BJ (cell line): ENCODE data around the gene RPS16. TPM values are rescaled to one million over a fixed set of nuclear protein-coding genes. Genes with fewer than 3 reads are reported as not detected.

Experiments
- CTCF ChIA-PET: fragments of 350-600 bp; formaldehyde crosslinking; extraction: SDS; loops from one replicate; lab custom pipeline; 2021; ENCODE audit warnings: antibody characterized with exemption, inconsistent platforms; lab: Yijun Ruan, JAX
- POLR2A ChIA-PET: fragments of 300-600 bp; sonication (Branson Sonifier 250); formaldehyde crosslinking; extraction: SDS; loops from one replicate; lab custom pipeline; 2021; ENCODE audit warnings: antibody characterized with exemption; lab: Charles Lee
- DNase-seq: peaks from one replicate; pipeline ENCODE4 v3.0.0-alpha.2; 2011; ENCODE audit warnings: low read depth
- H3K27me3 ChIP-seq: 2 replicates; pipeline ENCODE4 v1.6.0; 2011; ENCODE audit warnings: low read length; ENCODE audit not compliant: control insufficient read depth, insufficient read depth
- H3K36me3 ChIP-seq: 2 replicates; pipeline ENCODE4 v1.5.1; 2011; ENCODE audit warnings: low read length; ENCODE audit not compliant: control insufficient read depth, insufficient read depth
- H3K4me3 ChIP-seq: 2 replicates; pipeline ENCODE4 v1.5.1; 2011; ENCODE audit warnings: low read depth, mild to moderate bottlenecking, control low read depth, low read length
- CTCF ChIP-seq: IDR thresholded peaks from 2 replicates; pipeline ENCODE4 v1.5.1; 2011; ENCODE audit warnings: low read depth, mild to moderate bottlenecking, control low read depth, inconsistent platforms, low read length, moderate library complexity; ENCODE audit not compliant: insufficient read depth
- polyA plus RNA-seq: library from polyadenylated mRNA; depleted of rRNA; stranded (reverse); fragments of >200 nt; gene quantifications from 2 replicates; pipeline ENCODE4 v1.2.3, GENCODE V29; 2011

The RPS16 gene
- polyA plus RNA-seq, 1 experiment, result 2,896 TPM

GRCh38 chr19:39412867-39413271, 22.9 kb downstream of the RPS16 start:
- peaks cover 20% of the 10 kb centered on the region for H3K36me3 ChIP-seq
- POLR2A ChIA-PET, result interaction anchor here (0.7 to 2.2 kb wide), 3 partner anchors 16 to 287 kb away, joined by 4 to 17 read pairs (median 5); partner anchors contain the start of gene RPS16
- no peak for DNase-seq
- no peaks in the 10 kb centered on the region for H3K27me3 ChIP-seq
- CTCF ChIA-PET, result interaction anchor here (1.0 to 2.4 kb wide), 8 partner anchors 9 to 284 kb away, joined by 3 to 178 read pairs (median 12); no protein-coding TSS in a partner anchor
- peak overlapping the region; percentile 78 for H3K4me3 ChIP-seq
- no peak for TF ChIP-seq CTCF

GRCh38 chr19:39412100-39412866, 23.5 kb downstream of the RPS16 start, which contains the start of gene PLEKHG2:
PLEKHG2 (plus strand) TSS chr19:39412669; CDS start chr19:39414087, 1,418 bp downstream.
- peak; percentile 90 for TF ChIP-seq CTCF
- H3K4me3 ChIP-seq, result peak within 1 kb of the TSS; percentile 78
- peak; percentile 99 for DNase-seq
- H3K27me3 ChIP-seq, result no peaks in the 10 kb centered on the region
- peaks cover 18% of the 10 kb centered on the region for H3K36me3 ChIP-seq
- ChIA-PET POLR2A (interaction anchor here (0.7 to 1.4 kb wide), 4 partner anchors 14 to 286 kb away, joined by 3 to 7 read pairs (median 4); partner anchors contain the start of gene MED29), CTCF (interaction anchor here (0.8 to 2.3 kb wide), 25 partner anchors 9 to 301 kb away, joined by 3 to 178 read pairs (median 4); partner anchors contain the start of genes EID2B, MED29, PAF1 and RPS16)

- CTCF ChIA-PET, result interaction anchor here (0.6 to 2.3 kb wide), 28 partner anchors 8 to 300 kb away, joined by 3 to 178 read pairs (median 4); partner anchors contain the start of genes EID2B, MED29, PAF1 and RPS16
- POLR2A ChIA-PET, result interaction anchor here (1.0 to 1.4 kb wide), 2 partner anchors 14 to 20 kb away, joined by 3 to 7 read pairs; partner anchors contain the start of gene MED29
- no peaks in the 10 kb centered on the region for H3K27me3 ChIP-seq
- H3K36me3 ChIP-seq, result peaks cover 17% of the 10 kb centered on the region
- H3K4me3 ChIP-seq, result 0 out of 2 replicates have a peak overlapping the region, but pooled peaks have one; percentile 1
- TF ChIP-seq CTCF, result peak; percentile 85
- no peak for DNase-seq
Measured at GRCh38 chr19:39411832-39412099, 24.0 kb downstream of the RPS16 start.

GRCh38 chr19:39411081-39411831, 24.5 kb downstream of the RPS16 start:
- POLR2A ChIA-PET, result interaction anchor here (1.0 to 1.4 kb wide), 2 partner anchors 13 to 20 kb away, joined by 3 to 7 read pairs; partner anchors contain the start of gene MED29
- no peak for DNase-seq
- CTCF ChIA-PET, result interaction anchor here (0.6 to 2.3 kb wide), 27 partner anchors 8 to 300 kb away, joined by 3 to 178 read pairs (median 4); partner anchors contain the start of genes EID2B, MED29, PAF1 and RPS16
- Histone ChIP-seq H3K4me3 (no peak overlapping the region), H3K27me3 (no peaks in the 10 kb centered on the region), H3K36me3 (peaks cover 12% of the 10 kb centered on the region)
- TF ChIP-seq CTCF, result no peak
